HG03432 (cell line): Measurements from ENCODE around the gene VPS26A.
"Not testable (repeated sequence)": the region's sequence is repeated elsewhere in the genome, so short reads cannot be mapped to it uniquely, and the experiment has no call there.

Experiments used
- ATAC-seq: cut with Tn5 transposase; IDR thresholded peaks from one replicate; pipeline ENCODE4 v1.9.1; 2021; ENCODE audit warnings: mild to moderate bottlenecking, moderate library complexity; ENCODE audit not compliant: unreplicated experiment

Gene VPS26A

DNA sequence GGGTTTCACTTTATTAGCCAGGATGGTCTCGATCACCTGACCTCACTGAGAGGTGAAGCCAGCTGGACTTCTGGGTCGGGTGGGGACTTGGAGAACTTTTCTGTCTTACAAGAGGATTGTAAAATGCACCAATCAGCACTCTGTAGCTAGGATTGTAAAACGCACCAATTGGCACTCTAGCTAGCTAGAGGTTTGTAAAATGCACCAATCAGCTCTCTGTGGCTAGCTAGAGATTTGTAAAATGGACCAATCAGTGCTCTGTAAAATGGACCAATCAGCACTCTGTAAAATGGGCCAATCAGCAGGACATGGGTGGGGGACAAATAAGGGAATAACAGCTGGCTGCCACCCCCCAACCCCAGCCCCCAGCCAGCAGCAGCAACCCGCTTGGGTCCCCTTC lies 51.3 kb downstream of the VPS26A start:
- not testable (repeated sequence) for ATAC-seq

DNA sequence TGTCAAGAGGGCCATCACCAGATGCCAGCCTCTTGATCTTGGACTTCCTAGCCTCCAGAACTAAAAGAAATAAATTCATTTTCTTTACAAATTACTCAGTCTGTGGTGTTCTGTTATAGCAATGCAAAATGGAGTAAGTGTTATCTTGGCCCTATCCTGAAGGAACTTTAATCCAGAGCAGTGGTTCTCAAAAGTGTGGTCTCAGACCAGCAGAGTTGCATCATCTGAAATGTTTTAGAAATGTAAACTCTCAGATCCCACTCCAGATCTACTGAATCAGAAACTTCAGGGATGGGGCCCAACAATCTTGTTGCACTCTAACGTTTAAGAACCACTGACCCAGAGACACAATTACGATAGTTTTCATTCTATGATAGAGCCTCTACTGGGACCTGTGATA lies 52.8 kb downstream of the VPS26A start:
- ATAC-seq, result no peak

DNA sequence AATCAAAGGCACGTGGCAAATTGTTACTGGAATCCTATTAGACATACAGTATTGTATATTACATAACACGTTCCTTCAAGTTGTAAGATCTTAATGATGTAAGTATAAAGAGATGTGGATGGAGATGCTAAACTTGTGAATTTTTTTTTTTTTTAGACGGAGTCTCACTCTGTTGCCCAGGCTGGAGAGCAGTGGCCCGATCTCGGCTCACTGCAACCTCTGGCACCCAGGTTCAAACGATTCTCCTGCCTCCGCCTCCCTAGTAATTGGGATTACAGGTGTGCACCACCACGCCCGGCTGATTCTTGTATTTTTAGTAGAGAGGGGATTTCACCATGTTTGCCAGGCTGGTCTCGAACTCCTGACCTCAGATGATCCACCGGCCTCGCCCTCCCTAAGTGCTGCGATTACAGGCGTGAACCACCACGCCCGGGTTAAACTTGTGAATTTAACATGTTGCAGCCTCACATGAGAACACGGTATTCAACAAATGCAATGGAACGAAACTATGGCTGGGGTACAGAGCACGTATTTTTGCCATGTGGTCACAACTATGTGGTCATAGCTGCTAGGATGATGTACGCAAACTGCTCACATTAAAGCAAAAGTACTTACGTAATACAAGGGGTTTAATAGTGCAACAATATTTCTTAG lies 55.2 kb downstream of the VPS26A start:
- ATAC-seq, result peak; percentile 25

DNA sequence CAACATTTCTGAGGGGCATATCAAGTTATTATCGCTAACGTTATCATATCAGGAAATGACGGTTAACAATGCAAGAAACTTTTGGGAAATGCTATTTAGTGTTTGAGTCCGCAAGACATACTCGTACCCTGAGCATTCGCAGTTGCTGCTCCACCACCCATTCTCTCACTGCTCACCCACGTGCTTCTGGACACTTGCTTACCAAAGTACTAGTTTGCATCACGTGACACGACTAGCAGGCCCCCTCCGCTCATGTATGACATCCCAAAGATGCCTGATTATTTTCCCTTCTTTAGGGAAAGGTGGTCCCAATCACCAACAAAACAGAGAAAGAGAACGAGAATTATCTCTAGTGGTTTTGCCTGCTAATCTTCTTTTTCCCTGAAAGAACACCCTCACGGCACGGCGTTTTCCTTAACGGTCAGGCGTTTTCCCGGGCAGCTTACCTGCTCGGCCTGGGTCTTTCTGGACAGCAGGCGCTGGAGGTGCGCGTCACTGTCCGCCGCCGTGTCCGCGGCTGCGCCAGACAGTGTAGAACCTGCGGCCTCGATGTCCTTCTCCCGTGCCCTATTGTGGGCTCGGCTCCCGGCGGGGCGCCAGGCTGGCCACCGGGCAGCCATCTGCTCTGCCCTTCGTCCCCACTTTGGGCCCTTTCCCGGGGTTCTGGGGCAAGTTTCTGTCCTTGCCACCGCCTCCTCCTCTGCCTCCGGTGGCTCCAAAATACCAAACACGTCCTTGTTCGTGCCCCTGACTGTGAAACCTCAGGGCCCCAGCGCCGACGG lies 56.0 kb downstream of the VPS26A start, which contains the start of gene SUPV3L1:
Gene SUPV3L1, plus strand, starts transcription at position 492 of the 782 bp plus-strand sequence. Its CDS starts 58 bp downstream, at position 550.
- peak; percentile 89 for ATAC-seq

DNA sequence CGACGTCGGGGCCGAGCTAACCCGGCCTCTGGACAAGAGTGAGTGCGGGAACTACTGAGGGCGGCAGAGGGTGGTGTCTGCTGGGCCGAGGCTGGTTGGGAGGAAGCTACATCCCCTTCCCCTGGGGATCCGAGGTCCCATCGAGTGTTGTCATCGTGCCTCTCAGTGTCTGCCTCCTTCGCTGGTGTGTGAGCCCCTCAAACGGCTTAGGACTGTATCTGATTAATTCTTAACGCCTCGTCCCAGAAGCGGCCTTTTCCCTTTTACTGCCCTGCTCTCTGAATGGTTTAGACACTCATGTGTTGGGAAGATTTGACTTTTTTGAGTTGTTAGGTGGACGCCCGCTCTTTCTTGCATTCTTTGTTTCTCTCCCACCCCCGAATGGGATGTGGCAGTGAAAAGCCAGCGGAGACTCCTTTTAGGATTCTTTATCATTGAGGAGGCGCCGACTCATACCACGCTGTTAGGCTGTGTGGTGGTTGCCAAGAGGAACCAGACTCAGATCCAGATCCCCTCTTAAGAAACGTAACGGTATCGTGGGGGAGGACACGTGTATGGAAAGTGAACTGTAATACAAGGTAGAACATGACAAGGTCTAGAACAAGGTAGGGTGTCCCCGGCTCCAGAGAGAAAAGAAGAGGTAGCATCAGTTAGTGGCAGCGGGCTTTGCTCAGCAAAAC lies 56.7 kb downstream of the VPS26A start:
- no peak for ATAC-seq

DNA sequence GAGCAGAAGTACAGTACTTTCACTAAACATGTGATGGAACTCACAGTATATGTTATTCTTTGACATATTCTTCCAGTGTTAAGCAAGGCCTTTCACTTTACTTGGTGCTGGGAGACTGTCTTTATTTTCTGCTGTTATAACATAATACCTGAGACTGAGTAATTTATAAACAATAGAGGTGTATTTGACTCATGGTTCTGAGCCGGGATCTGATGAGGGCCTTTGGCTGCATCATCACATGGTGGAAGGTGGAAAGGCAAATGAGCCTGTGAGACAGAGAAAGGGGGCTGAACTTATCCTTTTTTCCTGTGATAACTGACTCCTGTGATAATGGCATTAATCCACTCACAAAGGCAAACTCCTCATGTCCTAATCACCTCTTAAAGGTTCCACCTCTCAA lies 57.5 kb downstream of the VPS26A start:
- no peak for ATAC-seq

DNA sequence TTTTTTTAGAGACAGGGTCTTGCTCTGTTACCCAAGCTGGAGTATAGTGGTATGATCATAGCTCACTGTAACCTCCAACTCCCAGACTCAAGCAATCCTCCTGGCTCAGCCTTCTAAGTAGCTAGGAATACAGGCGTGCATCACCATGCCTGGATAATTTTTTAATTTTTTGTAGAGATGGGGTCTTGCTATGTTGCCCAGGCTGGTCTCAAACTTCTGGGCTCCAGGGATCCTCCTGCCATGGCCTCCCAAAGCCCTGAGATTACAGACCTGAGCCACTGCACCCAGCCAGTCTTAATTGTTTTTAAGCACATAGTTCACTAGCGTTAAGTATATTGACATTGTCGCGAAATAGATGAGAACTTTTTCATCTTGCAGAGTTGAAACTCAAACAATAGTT lies 58.0 kb downstream of the VPS26A start:
- no peak for ATAC-seq

DNA sequence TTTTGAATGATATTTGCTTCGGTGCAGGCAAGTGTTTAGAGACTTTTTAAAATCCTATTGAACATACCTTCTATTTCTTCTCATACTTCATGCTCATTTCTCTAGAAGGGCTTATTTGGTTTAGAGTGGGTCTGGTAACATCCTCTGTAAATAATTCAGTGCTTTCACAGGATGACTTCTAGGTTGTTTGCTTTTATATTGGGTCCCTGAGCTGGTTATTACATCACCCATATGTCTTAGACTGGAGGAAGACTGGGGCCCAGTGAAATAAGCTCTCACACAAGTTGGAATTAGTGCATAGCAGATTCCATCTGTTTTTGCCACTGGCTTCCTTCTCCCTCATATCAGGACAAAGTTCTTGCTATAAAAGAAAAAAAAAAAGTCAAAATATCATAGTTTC lies 62.5 kb downstream of the VPS26A start:
- ATAC-seq, result no peak

DNA sequence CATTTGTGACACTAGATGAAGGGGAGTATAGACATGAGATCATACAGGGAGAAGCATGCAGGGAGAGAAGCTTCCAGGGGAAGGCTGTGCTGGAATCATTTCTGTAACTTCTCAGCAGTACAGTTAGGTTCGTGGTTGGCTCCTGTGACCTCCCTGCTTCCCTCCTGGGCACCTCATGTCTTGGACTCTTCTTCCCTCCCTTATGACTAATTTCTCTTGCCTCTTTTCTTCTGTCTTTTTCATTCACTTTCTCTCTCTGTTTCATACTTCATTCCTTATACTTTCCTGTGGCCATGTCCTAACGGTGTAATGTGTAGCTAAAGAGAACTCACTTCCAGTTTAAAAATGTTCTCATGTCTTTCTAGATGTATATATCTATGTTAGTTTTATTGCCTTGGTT lies 77.1 kb downstream of the VPS26A start:
- ATAC-seq, result no peak

DNA sequence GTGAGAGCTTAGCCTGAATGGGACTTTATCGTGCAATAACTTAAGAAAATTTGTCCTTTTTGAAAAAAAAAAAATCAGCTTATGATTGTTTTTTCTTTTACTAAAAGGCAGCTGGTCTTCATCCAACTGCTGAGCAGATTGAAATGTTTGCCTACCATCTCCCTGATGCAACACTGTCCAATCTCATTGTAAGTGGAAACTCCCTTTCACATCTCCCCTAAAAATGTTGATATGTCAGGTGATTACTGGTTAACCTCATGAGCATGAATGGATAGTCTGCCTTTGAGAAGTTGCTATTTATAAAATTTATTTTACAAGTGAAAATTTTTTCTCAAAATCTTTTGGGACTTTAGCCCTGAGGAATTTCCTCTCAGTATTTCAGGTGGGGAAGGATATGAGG lies 78.4 kb downstream of the VPS26A start:
- ATAC-seq, result no peak

DNA sequence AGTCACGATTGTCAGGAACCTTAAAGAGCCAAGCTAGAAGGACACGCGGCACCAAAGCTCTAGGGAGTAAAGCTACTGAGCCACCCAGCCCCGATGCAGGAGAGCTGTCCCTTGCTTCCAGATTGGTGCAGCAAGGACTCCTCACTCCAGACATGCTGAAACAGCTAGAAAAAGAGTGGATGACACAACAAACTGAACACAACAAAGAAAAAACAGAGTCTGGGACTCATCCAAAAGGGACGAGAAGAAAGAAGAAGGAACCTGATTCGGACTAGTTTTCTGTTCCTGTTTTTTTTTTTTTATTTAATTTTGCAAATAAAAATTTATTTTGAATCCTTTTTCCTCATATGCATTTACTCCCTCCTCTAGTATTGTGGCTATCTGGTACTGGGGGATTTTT lies 84.8 kb downstream of the VPS26A start:
- ATAC-seq, result no peak

DNA sequence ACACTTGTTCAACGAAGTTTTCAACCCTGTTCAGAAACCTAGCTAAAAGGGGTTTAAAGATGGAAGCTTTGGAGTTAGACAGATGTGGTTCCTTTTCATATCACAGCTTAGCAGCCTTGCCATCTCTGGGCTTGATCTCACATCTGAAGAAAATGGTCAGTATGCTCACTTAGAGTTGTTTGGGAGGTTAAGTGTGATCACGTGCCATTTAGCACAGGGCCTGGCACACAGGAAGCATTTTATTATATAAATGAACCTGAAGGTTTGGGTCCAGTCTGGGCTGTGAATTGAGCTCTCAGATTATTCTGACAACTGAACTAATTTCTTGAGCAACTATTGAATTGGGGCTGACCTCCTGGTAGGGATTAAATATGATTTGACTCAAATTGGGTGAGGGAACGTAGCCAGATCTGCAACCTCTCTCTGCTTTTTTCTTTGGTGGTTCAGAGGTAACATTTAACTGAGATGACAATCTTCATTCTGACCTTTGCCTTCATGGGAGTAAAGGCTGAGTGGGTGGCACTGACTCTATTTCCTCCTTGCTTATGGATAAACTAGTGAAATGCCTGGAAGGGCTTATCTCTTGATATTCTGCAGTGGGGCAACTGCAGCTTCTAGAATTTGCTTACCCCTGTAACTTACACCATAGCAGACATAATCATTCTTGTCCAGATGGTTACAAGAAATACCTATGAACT lies 86.0 kb downstream of the VPS26A start:
- no peak for ATAC-seq

DNA sequence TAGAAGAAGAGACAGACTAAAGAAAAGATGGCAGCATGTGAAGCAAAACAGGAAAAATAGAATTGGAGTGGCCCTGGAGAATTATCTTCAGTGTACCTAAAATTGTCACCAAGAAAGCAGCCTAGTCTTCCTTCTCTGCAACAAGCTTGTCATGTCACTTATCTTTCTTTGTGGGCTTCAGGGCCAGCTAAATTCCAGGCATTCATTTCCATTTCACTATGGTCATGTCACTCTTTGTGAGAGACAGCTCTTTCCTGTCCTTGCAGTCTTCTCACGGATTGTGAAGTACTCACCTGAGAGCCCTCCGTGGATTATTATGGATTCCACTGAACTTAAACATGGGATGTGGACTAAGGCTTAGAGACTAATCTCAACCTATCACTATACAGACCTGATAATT lies 87.1 kb downstream of the VPS26A start:
- no peak for ATAC-seq

DNA sequence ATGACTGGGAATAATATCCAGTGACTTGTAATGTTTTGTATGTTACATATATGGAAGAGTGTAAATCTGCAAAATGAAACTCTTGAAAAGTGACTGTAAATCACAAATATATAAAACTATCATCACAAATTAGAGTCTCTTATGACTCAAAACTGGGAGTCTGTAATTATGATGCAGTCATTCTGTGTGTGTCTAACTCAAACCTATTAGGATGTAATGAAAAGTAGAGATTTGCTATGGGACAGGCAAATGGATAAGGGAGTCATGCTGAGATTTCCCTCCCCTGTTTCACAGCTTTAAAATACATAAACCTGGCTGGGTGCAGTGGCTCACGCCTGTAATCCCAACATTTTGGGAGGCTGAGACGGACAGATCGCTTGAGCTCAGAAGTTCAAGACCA lies 87.5 kb downstream of the VPS26A start:
- ATAC-seq, result no peak

DNA sequence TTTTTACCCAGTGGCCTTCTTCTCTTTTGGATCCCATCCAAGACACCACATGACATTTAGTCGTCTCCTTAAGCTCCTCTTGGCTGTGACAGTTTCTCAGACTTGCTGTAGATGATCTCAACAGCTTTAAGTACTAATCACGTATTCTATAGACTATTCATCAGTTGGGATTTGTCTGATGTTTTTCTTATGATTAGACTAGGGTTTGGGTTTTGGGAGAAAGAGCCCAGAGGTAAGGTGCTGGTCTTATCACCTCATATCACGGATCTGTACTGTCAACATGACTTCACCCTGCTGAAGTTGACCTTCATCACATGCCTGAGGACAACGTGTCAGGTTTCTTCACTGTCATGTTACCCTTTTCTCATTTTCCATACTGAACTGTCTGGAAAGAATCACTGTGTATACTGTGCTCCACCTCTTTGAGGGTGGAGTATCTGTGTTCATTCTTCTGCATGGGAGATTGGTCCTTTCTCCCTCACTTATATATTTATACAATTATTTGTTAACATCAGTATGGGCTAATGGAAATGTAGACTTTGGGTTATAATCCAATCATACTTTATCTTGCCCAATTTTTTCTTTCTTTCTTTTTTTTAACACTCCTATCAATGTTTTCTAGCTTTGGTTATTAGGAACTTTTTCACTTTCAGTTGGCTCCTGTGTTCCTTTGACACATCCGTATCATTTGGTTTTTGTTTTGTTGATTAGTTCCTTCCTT lies 89.8 kb downstream of the VPS26A start:
- ATAC-seq, result no peak

DNA sequence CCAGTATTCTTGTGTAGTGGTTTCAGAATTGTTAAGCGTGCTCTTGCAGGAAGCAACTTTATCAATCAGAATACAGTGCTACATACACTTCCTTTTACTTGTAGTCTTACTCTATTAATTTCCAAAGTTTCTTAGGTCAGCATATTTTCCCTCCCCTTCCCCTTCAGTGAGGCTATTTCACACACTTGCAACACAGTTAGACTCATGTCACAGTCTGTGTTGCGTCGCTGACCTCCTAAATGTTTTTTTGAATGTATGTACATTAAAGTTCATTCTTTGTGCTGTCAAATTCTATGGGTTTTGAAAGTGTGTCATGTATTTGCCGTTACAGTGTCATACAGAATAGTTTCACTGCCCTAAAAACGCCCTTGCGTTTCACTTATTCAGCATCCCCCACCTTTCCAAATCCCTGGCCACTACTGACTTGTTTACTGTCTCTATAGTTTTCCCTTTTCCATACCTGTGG lies 90.7 kb downstream of the VPS26A start:
- no peak for ATAC-seq

DNA sequence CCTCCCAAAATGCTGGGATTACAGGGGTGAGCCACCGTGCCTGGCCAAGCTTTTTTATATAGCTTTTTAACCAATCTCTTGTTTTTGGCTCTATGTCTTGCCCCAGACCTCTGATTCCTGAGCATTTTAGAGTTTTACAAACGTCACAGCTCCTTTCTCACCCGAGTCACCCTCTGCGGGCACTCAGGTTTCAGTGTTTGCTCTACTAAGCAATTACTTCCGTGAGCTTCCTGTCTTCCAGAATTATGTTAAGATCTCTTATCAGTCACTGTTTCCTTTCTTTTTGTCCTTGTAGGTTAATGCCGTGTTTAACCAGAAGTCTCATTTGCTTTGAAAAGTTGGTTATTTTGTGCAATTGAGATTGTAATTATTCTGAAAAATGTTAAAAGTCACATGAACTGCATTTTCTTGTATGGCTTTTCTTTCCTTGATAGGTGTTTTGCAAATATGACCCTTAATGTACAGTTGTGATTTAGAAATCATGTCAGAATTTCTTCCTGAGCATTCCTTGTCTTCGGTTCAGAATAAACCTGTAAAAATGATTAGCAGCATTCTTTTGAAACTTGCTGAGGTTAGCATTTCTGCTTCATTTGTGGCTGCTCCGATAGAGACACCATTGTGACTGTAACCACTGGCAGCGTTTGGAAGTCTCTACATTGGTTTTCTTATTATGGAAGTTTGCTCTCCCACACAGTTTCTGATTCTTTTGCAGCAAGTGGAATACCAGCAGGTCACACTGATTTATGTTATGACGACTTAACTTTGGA lies 91.6 kb downstream of the VPS26A start:
- no peak for ATAC-seq

DNA sequence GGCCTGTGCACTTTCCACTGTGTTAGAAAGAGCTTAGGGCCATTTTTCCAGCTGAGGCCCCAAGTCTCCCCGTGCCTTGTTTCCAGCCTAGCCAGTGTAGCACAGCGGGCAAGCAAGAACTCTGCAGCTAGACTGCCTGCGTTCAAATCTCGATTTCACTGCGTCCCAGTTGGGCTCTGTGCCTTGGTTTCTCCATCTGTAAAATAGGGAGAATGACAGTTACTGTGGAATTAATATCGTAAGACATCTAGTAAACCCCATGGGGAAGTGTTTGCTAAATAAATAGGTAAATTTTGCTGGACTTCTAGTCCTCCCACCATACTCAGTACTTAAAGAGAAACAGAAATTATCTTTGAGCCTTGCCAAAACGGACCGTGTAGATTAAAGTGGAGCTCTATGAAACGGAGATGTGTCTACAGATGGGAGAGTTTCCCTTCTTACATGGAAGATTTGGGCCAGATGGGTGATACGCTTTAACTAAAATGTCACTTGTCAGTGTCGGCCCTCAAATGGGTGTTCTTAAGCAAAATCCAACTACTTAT lies 92.7 kb downstream of the VPS26A start:
- no peak for ATAC-seq

DNA sequence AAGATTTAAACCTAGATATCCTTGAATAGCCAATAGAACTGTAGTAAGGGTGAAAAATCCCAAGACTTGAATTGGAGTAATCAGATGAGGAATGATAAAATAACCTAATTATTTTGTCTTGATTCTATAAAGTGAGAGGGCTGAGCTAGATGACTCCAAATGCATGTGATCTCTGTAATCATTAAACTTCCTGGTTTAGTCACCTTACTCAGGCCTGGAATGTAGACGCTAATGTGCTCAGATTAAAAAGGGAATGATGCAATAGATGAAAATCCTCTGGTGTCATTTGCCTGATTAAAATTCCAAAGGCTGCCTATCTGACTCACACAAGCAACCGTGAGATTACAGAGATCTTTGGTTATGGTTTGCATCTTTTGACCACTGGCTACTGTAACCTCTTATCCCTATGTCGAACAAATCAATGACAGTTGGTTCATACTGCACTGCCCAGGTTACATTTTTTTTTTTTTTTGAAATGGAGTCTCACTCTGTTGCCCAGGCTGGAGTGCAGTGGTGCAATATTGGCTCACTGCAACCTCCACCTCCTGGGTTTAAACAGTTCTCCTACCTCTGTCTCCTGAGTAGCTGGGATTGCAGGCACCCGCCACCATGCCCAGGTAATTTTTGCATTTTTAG lies 93.3 kb downstream of the VPS26A start:
- no peak for ATAC-seq
